Activated CD8-positive, alpha-beta memory T cell treated with anti-CD3 and anti-CD28 coated beads for 48 hours (primary cell): Measurements from ENCODE around the gene DDX59.
"Not testable (repeated sequence)": the region's sequence is repeated elsewhere in the genome, so short reads cannot be mapped to it uniquely, and the experiment has no call there.

Experiments used
- DNase-seq, 3 experiments: peaks; one replicate each; pipeline ENCODE4 v3.0.0-alpha.2; 2020; ENCODE audit warnings: low read depth in 2 of 3, low spot score in 2 of 3

Gene DDX59

DNA sequence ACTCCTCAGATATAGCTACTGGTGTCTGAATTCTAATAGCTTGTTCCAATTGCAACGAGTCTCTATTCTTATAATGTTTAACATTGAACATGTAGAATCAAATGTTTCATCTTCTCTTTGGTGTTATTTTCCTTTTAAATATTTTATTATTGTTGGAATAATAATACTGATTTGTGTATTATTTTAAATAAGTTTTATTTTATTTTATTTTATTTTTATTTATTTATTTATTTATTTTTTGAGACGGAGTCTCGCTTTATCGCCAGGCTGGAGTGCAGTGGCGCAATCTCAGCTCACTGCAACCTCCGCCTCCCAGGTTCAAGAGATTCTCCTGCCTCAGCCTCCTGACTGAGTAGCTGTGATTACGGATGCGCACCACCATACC, 39.2 kb downstream of the DDX59 start:
- DNase-seq, result not testable (repeated sequence)

- DNase-seq, result no peak
Observed at GRCh38 chr1:200629876-200630514, 39.7 kb downstream of the DDX59 start.

- peak; percentile 13 to 56 (median 14) for DNase-seq
Observed at GRCh38 chr1:200628223-200628881, 41.4 kb downstream of the DDX59 start.

DNA sequence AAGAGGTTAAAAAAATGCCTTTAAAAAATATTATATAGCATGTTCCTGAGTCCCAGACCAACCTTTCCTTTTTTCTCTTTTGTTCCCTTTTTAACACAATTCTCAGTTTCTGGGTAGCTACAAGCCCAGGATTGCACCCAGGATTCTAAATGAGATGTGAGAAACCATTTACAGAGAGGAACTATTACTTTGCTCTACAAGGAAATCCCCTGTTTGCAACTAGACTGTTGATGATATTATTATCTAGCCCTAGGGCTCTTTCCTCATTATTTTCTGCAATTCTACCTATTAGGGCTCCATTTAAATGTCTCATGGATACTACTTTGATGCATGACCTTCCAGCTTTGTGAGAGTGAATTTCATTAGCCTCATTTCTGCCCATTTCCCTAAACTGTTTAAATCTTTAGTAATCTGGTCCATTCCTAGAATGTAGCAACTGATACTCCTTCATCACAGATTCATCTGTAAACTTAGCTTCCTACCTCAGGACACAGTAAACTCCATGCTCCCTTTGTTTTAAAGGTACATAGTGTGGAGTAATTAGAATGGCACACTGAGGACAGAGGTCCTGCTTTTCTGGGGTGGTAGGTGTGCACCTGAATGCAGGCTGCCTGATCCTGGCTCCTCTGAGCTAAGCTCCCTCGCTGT, 42.0 kb downstream of the DDX59 start:
- no peak for DNase-seq

GRCh38 chr1:200626853-200627534, 42.7 kb downstream of the DDX59 start:
- no peak for DNase-seq

- no peak for DNase-seq
Observed at GRCh38 chr1:200625381-200625824, 44.3 kb downstream of the DDX59 start.

DNA sequence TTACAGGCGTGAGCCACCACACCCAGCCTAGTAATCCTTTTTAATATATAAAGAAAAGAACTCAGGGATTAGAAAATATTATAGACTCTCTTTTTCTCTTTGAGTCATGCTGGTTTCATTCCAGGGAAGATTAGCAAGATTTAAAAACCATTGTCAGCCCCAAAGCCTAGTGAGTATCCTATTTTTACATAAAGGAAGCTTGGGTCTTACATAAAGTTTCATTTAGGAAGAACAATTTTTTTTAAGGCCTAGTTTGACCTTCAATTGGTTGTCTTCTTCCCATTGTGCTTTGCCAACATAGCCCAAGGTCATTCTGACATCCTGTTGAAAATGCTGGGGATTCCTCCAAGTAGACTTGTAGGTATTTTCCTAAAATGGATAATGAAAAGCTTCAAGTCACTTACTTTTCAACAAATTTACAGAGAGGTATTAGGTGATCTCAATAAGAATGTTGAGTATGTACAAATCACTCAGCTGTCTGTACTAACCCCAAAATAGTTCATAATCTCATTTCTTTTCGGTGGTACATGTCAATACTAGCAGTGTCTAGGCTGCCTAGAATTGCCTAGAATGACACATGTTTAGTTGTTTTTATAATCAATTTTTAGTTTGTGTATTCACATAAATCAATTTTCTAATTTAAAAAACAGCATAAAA, 44.9 kb downstream of the DDX59 start:
- no peak for DNase-seq

- peak; percentile 68 to 79 (median 78) for DNase-seq
Observed at GRCh38 chr1:200620273-200621131, 49.2 kb downstream of the DDX59 start, which contains the start of gene KIF14. KIF14 (minus strand) TSS chr1:200620751; CDS start chr1:200618723, 2,028 bp downstream.

DNA sequence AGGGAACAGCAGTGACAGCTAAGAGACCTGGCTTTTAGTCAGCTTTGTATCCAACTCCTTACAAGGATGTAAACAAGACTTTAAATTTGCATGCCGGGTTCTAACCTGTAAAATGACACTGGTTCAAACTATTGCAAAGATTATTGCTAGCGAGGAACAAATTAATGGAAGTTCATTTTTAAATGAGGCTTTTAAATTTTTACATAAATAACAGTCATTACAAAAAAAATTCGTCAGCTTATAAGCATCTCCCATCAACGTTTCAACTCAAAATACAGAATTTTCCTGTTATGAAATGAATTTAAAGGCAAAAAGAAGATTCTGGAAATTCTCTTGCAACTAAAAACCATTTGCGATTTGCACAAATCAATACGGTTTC, 49.8 kb downstream of the DDX59 start:
- no peak for DNase-seq

GRCh38 chr1:200610846-200611245, 58.9 kb downstream of the DDX59 start:
- DNase-seq, result no peak

DNA sequence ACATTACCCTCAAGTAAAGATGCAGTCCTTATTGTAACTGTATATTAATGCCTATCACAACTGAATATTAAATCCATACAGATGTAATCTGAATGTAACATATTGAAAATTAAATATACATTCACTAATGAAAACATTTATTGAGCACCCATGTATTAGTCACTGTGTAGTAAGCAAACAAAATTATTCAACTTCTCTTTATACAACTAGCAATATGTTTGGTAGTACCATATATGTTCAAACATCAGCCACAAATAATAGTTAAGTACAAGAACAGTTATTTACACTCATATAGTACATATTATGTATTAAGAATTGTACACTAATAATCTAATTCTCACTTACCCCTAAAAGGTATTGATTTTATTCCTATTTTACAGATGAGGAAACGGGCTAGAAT, 67.1 kb downstream of the DDX59 start:
- DNase-seq, result no peak
